Heart left ventricle (tissue), 13 donors: ENCODE data around the gene KIF26B.

Experiments used
- POLR2A ChIP-seq, 2 donors: fragments of 450-650 bp; IDR thresholded peaks; one replicate each; pipeline ENCODE4 v1.6.1; 2017; ENCODE audit warnings: antibody characterized with exemption in 2 of 2, mild to moderate bottlenecking in 2 of 2, moderate library complexity in 2 of 2
- TF ChIP-seq, protein P1 (sequence below), 12 donors: fragments of 200-600 bp; sonication (generic) in 4 of 12; IDR thresholded peaks; one replicate each; pipeline versions ENCODE4 v1.5.0 to v1.8.0; 2018 to 2022; ENCODE audit warnings: antibody characterized with exemption in 12 of 12, mild to moderate bottlenecking in 5 of 12
- donor health status: ischemic (EF 13 %, LVEDD 7.1; RV severe dilation, severe dysfunction).
- donor health status: DM: no; HTN: yes; CAD: no.
- donor health status: DM: no; HTN: no; CAD: no.
- donor health status: ischemic (EF 25% LVEDD 6.9; RV normal size, moderate dysfunction).
- donor health status: ischemic (EF 25% LVEDD 5.7; RV mildly dilated, moderate dysfunction).
- donor health status: ischemic (EF 35%, LVEDD 5.7; RV mildly dilated, moderate dysfunction).
- donor health status: nonischemic (EF 11% LVEDD 7.7; RV severe dilation, severe dysfunction).
- donor health status: DM: yes; HTN: yes; CAD: no.
- donor health status: PGD.
- donor health status: ischemic (EF 29% LVEDD 5.4; RV normal size, mild dysfunction).
- donor health status: nonischemic (EF 23%, LVEDD 6.1; RV moderate dilation, normal function).

GRCh38 chr1:245679821-245680780 lies 525.3 kb downstream of the KIF26B start:
- no peak for TF ChIP-seq POLR2A (IDR thresholded peaks at IDR 0.05)
- TF ChIP-seq, protein P1, sequence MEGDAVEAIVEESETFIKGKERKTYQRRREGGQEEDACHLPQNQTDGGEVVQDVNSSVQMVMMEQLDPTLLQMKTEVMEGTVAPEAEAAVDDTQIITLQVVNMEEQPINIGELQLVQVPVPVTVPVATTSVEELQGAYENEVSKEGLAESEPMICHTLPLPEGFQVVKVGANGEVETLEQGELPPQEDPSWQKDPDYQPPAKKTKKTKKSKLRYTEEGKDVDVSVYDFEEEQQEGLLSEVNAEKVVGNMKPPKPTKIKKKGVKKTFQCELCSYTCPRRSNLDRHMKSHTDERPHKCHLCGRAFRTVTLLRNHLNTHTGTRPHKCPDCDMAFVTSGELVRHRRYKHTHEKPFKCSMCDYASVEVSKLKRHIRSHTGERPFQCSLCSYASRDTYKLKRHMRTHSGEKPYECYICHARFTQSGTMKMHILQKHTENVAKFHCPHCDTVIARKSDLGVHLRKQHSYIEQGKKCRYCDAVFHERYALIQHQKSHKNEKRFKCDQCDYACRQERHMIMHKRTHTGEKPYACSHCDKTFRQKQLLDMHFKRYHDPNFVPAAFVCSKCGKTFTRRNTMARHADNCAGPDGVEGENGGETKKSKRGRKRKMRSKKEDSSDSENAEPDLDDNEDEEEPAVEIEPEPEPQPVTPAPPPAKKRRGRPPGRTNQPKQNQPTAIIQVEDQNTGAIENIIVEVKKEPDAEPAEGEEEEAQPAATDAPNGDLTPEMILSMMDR (IDR thresholded peaks at IDR 0.05), result no peak
